ENCODE results near the gene USP32.

DNA sequence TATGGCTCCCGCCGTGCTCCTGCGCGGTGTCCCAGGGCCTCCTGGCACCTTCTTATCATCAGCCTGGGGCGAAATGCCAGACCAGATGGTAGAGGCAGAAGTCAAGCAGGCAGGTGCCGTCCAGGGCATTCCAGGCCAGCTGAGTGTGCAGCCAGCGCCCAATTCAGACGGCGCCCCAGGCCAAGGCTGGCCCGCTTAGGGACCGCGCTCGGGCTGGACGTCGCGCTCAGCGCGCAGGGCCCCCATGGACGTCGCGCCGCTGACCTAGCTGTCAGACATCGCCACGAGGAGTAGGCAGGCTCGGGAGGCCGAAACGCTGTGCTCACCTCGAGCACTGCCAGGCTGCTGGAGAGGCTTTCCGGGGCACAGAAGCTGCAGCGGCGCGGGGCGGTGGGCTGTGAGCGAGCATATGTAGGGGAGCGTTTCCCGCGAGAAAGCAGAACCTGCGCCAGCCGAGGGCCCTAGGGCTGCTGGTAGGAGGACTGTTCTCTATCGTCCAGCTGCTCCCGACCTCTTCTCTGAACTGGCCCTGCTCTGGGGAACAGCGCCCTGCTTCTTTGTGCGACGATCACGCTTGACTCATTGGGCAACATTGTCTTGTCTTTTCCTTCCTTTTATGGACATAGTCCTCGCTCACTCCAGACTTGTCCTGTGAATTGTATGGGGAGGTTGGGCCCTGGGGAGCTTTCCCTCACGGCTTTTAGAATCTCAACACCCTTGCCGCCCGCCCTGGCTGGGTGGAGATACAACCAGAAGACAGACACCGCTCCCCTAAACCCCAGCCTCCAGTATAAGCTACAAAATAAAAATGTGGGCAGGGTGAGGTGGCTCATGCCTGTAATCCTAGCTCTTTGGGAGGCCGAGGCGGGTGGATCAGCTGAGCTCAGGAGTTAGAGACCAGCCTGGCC is 250.6 kb downstream of the USP32 start:
- TF ChIP-seq CTCF (IDR thresholded peaks at IDR 0.05) = no peak
- no peak for TF ChIP-seq EP300 (IDR thresholded peaks at IDR 0.05; ENCODE audit: low read depth)
